ENCODE data around the gene PCDH9. TPM values are rescaled to one million over a fixed set of nuclear protein-coding genes. Genes with fewer than 3 reads are reported as not detected.

PCDH9 gene
- total and polyA plus RNA-seq, 8 donors: 0.46 to 3.8 (median 1.5) TPM

- no peak for TF ChIP-seq CTCF (IDR thresholded peaks at IDR 0.05)
- no peak for FAIRE-seq
- intact Hi-C loops (cut with DNase I): no loop called here
Observed at GRCh38 chr13:67017276-67017675, 212.9 kb downstream of the PCDH9 start.

GRCh38 chr13:67015976-67016600 is 214.0 kb downstream of the PCDH9 start:
- TF ChIP-seq CTCF (IDR thresholded peaks at IDR 0.05): no peak
- Histone ChIP-seq H3K27ac (no peak overlapping the region), H3K4me1 (no peaks in the 10 kb centered on the region), H3K27me3 (no peaks in the 10 kb centered on the region), H3K4me3 (no peak overlapping the region), H3K9me3 (no peaks in the 10 kb centered on the region), H3K36me3 (no peaks in the 10 kb centered on the region)
- DNase-seq (no peak), ATAC-seq (no peak), FAIRE-seq (no peak)
- WGBS, 2 donors: 83 to 92% methylated on average over 2 of the region's 2 CpGs
- intact Hi-C loops (cut with DNase I): no loop called here

More at GRCh38 chr13:67017276-67017675, 212.9 kb downstream of the PCDH9 start:
- no peak overlapping the region for H3K4me3 ChIP-seq
- no peaks in the 10 kb centered on the region for H3K9me3 ChIP-seq
- H3K4me1 ChIP-seq: no peaks in the 10 kb centered on the region
- H3K27me3 ChIP-seq: no peaks in the 10 kb centered on the region
- H3K27ac ChIP-seq: no peak overlapping the region
- no peaks in the 10 kb centered on the region for H3K36me3 ChIP-seq
- ATAC-seq (no peak), DNase-seq (no peak)
- WGBS, 2 donors: 81 to 90% methylated on average over 2 of the region's 2 CpGs

GRCh38 chr13:67014399-67014798 is 215.7 kb downstream of the PCDH9 start:
- WGBS, 2 donors: 69 to 93% methylated on average over 1 of the region's 1 CpG
- intact Hi-C loops (cut with DNase I): no loop called here
- no peaks in the 10 kb centered on the region for H3K4me1 ChIP-seq
- H3K36me3 ChIP-seq: no peaks in the 10 kb centered on the region
- H3K27me3 ChIP-seq: no peaks in the 10 kb centered on the region
- no peak for TF ChIP-seq CTCF (IDR thresholded peaks at IDR 0.05)
- H3K27ac ChIP-seq: no peak overlapping the region
- no peak for FAIRE-seq
- DNase-seq: no peak
- ATAC-seq: no peak
- H3K9me3 ChIP-seq: no peaks in the 10 kb centered on the region
- H3K4me3 ChIP-seq: no peak overlapping the region

GRCh38 chr13:67013709-67014108 is 216.4 kb downstream of the PCDH9 start:
- Histone ChIP-seq H3K27me3 (no peaks in the 10 kb centered on the region), H3K36me3 (no peaks in the 10 kb centered on the region), H3K27ac (no peak overlapping the region), H3K4me3 (no peak overlapping the region), H3K4me1 (no peaks in the 10 kb centered on the region), H3K9me3 (no peaks in the 10 kb centered on the region)
- no peak for TF ChIP-seq CTCF (IDR thresholded peaks at IDR 0.05)
- ATAC-seq (no peak), DNase-seq (no peak), FAIRE-seq (no peak)
- intact Hi-C loops (cut with DNase I): no loop called here
- WGBS, 2 donors: 59 to 65% methylated on average over 2 of the region's 2 CpGs

GRCh38 chr13:67008075-67008668 is 222.0 kb downstream of the PCDH9 start:
- DNase-seq (no peak), FAIRE-seq (no peak)

More at GRCh38 chr13:67008075-67008668, 222.0 kb downstream of the PCDH9 start:
- Histone ChIP-seq H3K27ac (no peak overlapping the region), H3K4me3 (no peak overlapping the region), H3K9me3 (no peaks in the 10 kb centered on the region), H3K27me3 (peaks cover 0 to 2% (median 0%) of the 10 kb centered on the region in 4 donors), H3K36me3 (no peaks in the 10 kb centered on the region), H3K4me1 (no peaks in the 10 kb centered on the region)
- intact Hi-C loops (cut with DNase I): no loop called here
- TF ChIP-seq CTCF (IDR thresholded peaks at IDR 0.05): no peak
- no peak for ATAC-seq
- WGBS, 2 donors: 89 to 92% methylated on average over 1 of the region's 1 CpG
